ENCODE results near the gene LUC7L. TPM values are rescaled to one million over a fixed set of nuclear protein-coding genes. Genes with fewer than 3 reads are reported as not detected.
"Not testable (repeated sequence)": the region's sequence is repeated elsewhere in the genome, so short reads cannot be mapped to it uniquely, and the experiment has no call there.

Gene LUC7L
- polyA plus RNA-seq, 3 donors: 103 to 129 (median 117) TPM

DNA sequence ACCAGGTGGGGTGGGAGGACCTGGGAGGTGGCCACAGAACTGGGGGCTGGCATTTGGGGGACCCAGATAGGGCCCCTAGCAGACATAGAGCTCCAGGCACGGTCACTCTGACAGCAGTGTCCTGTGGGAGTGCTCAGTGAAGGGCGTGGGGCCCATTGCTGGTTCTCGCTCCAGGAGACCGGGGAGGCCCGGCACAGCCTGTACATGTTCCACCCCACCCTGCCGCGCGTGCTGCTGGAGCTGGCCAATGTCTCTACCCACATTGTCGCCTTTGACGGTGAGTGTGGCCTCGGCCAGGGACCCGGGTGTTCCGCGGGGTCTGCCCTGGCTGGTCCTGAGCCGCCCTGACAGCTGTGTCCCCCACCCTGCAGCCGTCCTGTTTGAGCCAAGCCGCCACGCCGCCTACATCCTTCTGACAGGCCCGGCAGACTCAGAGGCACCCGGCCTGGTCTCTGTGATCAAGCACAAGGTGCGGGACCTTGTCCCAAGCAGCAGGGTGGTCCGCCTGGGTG lies 35.2 kb upstream of the LUC7L start:
- DNase-seq (ENCODE audit: low read depth in 3 of 3, low spot score in 2 of 3): no peak

DNA sequence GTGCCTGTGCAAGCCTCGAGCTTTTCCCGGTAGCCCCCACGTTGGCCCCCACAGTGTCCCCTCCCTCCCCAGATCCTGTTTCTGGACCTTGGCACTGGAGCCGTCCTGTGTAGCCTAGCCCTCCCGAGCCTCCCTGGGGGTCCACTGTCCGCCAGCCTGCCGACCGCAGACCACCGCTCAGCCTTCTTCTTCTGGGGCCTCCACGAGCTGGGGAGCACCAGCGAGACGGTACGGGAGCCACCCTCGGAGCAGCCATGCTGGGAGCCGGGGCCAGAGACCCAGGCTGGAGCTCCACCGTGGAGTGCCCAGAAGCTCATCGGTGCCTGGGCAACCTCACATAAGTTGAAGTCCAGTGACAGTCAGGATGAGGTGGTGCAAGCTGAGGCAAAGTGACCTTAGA lies 34.7 kb upstream of the LUC7L start:
- no peak for DNase-seq (ENCODE audit: low read depth in 3 of 3, low spot score in 2 of 3)

DNA sequence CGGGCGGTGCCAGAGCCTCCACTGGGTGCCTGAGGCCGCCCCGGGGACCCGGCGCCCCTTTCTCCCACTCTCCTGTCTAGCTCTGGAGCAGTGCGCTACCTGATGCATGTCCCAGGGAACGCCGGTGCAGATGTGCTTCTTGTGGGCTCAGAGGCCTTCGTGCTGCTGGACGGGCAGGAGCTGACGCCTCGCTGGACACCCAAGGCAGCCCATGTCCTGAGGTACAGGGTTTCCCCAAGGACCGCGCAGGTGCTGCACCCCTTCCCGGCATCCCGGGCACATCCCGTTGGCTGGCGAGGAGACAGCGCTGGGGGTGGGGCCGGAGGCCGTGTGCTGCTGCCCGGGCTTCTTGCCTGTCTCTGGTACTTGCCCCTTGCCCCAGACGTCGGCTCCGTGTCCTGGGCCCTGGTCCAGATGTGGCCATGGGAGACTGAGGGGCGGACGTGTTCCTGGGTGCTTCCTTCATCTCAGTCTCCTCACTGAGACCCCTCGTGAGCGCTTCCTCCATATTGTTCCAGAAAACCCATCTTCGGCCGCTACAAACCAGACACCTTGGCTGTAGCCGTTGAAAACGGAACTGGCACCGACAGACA lies 34.0 kb upstream of the LUC7L start:
- no peak for DNase-seq (ENCODE audit: low read depth in 3 of 3, low spot score in 2 of 3)

DNA sequence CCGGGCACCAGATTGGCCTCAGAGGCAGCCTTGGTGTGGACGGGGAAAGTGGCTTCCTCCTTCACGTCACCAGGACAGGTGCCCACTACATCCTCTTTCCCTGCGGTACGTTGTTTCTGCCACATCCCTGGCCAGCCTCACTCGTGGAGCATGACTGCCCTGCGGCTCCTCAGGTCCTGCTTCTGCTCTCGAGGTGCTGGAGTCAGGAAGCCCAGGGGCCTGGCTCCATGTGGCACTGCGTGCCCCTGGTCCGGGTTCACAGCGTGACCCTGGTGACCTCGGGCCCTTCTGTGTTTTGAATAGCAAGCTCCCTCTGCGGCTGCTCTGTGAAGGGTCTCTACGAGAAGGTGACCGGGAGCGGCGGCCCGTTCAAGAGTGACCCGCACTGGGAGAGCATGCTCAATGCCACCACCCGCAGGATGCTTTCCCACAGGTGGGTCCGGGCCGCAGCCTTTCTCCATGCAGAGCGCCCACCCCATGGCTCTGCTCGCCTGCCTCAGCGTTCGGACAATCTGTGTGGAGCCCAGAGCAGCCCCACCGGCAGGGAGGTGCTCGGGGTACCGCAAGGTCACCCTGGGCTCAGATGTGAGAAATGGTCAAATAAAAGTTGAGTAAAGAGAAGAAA lies 33.0 kb upstream of the LUC7L start:
- DNase-seq (ENCODE audit: low read depth in 3 of 3, low spot score in 2 of 3): no peak

DNA sequence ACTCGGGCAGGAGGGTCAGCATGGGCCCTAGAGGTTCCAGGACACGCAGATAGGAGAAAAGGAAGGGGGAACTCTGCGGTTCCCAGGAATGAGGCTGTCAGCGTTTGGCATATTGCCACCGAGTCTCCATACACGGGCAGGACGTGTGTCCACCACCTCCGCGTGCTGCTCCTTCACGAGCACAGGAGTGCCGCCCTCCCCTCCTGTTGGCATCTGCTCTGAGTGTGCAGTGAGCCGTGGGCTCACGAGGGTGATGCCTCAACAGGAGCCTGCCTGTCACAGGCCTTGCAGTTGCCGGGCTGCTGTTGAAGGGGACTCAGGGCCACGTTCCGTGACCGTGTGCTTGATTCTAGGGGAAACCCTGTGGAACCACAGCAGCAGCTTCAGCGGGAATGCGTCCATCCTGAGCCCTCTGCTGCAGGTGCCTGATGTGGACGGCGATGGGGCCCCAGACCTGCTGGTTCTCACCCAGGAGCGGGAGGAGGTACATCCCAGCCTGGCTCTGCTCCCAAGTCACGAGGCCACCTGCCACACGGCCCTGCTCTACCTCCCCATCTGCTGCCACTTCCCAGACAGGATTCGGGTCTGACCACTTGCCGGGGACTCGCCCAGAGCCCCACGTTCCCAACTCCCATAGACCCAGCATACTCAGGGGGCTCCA lies 31.9 kb upstream of the LUC7L start:
- DNase-seq (ENCODE audit: low read depth in 3 of 3, low spot score in 2 of 3): no peak

DNA sequence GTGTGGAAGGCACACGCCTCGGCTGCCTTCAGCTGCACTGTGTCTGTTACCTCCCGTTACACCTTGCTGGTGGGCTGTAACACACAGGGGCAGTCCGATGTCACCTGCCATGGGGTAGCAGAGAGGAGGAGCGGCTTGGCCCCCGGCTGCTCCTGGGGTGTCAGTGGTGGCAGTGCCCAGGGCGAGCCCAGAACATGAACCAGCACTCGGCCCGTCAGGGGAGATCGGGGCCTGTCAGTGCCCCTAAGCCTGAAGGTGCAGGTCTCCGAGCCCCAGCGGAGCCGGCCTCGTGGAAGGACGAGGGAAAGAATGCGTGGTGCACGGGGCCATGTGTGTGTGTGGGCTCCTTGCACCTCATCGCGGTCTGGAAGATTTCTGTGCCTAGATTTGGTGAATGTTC lies 31.1 kb upstream of the LUC7L start:
- DNase-seq (ENCODE audit: low read depth in 3 of 3, low spot score in 2 of 3): no peak

DNA sequence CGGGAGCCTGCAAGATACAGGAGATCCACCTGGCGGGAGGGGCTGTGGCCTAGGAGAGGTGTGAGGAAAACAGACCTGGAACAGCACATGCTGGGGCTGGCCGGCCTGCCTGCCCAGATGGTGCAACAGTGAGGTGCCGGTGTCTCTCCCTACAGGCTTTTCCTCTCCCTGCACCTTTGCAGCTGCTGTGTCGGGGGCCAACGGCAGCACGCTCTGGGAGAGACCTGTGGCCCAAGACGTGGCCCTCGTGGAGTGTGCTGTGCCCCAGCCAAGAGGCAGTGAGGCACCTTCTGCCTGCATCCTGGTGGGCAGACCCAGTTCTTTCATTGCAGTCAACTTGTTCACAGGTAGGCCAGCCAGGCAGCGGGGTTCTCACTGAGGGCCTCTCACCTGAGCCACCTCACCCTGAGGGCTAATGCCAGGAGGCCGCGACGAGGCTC lies 30.6 kb upstream of the LUC7L start:
- DNase-seq (ENCODE audit: low read depth in 3 of 3, low spot score in 2 of 3): no peak

DNA sequence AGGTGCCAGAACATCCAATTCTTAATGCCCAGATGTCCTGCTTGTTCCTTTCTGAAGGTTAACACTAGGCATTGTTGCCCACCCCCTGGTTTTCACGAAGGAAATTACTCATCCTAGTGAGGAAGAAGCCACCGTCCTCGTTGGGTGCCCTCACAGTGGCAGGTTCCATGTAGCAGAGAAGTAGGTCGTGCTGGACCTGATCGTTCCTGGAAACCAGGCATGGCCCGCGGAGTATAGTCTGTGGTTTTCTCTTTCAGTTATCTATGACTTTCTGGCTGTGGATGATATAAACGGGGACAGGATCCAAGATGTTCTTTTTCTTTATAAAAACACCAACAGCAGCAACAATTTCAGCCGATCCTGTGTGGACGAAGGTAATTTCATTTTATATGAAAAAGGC lies 30.0 kb upstream of the LUC7L start:
- no peak for DNase-seq (ENCODE audit: low read depth in 3 of 3, low spot score in 2 of 3)

DNA sequence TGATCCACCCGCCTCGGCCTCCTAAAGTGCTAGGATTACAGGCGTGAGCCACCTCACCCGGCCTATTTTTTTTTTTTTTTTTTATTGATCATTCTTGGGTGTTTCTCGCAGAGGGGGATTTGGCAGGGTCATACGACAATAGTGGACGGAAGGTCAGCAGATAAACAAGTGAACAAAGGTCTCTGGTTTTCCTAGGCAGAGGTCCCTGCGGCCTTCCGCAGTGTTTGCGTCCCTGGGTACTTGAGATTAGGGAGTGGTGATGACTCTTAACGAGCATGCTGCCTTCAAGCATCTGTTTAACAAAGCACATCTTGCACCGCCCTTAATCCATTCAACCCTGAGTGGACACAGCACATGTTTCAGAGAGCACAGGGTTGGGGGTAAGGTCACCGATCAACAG lies 28.8 kb upstream of the LUC7L start:
- not testable (repeated sequence) for DNase-seq (ENCODE audit: low read depth in 3 of 3, low spot score in 2 of 3)

DNA sequence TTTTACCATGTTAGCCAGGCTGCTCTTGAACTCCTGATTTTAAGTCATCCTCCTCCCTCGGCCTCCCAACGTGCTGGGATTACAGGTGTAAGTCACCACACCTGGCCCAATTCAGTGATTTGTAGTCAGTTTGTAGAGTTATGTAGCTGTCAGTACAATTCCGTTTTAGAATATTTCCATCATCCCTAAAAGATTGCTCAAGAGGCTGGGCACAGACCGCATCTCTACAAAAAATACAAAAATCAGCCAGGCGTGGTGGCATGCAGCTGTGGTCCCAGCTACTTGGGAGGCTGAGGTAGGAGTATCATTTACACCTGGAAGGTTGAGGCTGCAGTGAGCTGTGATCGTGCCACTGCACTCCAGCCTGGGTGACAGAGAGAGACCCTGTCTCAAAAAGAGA lies 25.9 kb upstream of the LUC7L start:
- no peak for DNase-seq (ENCODE audit: low read depth in 3 of 3, low spot score in 2 of 3)

DNA sequence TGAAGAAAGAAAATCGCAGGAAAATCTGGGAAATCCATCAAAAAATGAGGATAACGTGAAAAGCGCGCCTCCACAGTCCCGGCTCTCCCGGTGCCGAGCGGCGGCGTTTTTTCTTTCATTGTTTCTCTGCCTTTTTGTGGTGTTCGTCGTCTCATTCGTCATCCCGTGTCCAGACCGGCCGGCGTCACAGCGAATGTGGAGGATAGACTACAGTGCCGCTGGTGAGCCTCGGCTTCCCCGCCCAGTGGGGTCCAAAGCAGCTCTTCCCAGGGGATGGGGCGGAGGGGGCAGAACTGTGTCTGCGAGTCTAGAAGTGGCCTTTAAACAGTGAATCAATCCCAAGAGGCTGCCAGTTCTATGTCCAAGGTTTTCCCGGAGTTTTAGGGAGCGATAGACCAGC lies 25.2 kb upstream of the LUC7L start:
- DNase-seq (ENCODE audit: low read depth in 3 of 3, low spot score in 2 of 3): no peak

DNA sequence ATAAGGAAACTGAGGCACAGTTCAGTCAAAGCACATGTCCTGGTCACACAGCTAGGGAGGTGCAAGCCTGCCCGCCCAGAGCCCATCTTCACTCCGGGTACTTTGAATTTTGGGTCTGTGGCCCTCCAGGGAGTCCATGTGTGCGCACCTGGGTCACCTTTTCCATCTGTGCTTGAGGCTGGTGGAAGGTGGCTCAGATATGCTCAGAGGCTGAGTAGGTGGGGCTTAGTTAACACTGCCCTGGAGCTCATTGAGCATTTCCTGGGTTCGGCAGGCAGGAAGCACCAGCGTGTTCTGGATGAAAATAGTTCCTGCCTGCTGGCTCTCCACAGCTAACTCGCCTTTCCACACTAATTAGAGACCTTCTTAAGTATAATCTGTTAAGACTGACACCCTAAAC lies 24.6 kb upstream of the LUC7L start:
- DNase-seq (ENCODE audit: low read depth in 3 of 3, low spot score in 2 of 3): no peak

DNA sequence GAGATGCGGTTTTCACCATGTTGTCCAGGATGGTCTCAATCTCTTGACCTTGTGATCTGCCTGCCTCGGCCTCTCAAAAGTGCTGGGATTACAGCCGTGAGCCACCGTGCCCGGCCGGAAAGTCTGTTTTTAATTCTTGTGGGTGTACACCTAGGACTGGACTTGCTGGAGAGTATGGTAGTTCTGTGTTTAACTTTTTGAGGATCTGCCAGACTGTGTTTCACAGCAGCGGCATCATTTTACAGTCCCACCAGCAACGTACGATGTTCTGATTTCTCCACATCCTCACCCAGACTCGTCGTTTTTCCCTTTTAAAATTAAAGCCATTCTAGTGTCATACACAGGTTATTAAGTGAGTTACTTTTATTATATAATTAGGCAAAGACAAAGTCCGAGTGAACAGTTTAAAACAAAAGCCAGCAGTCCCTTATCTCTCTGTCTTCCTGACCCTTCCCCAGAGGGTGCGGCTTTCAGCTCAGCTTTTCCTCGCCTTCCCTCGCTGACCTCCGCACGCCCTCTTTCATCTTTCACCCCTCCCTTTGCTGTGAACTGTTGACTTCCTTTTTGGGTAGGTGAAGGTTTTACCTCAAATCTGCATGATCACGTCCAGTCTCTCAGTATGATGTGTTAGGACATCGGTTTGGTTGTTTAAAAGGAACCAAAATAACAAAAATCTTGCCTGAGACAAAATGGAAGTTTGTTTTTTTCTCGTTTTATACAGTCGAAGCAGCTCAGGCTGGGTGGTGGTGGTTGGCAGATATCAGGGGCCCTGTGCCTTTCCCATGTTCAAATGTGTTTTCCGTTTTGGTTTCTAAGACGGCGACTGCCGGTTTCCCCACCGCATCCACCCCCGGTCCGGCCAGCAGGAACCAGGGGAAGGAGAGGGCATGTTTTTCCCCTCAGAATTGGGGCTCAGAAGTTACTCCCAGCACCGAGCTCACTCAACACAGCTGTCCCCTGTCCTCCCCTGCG lies 23.4 kb upstream of the LUC7L start:
- no peak for DNase-seq (ENCODE audit: low read depth in 3 of 3, low spot score in 2 of 3)

DNA sequence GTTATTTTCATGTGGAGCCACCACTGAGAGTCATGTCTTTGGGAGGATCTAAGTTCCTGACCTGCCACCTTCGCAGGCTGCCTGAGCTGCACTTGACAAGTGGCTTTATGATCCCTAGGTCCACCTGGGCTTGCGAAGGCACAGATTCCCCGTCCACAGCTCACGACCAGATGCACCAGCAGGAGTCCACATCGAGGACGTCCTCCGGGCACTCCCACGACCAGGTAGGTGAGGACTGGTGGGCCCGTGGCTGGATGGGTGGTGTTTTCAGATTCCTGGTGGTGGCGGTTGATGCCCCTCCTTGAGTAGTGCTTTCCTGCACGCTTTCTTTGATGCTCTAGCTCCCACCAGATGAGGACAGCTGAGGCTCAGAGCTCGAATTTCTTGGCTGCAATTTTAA lies 20.2 kb upstream of the LUC7L start:
- no peak for DNase-seq (ENCODE audit: low read depth in 3 of 3, low spot score in 2 of 3)

DNA sequence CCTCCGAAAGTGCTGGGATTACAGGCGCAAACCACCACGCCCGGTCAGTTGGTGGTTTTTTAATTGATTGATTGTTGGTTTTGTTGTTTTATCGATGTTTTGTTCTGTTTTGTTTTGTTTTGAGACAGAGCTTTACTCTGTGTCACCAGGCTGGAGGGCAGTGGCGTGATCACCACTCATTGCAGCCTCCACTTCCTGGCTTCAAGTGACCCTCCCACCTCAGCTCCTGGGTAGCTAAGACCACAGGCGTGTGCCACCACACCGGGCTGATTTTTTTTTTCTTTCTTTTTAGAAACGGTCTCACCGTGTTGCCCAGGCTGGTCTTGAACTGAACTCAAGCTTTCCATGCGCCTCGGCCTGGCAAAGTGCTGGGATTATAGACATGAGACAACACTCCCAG lies 17.8 kb upstream of the LUC7L start:
- no peak for DNase-seq (ENCODE audit: low read depth in 3 of 3, low spot score in 2 of 3)

DNA sequence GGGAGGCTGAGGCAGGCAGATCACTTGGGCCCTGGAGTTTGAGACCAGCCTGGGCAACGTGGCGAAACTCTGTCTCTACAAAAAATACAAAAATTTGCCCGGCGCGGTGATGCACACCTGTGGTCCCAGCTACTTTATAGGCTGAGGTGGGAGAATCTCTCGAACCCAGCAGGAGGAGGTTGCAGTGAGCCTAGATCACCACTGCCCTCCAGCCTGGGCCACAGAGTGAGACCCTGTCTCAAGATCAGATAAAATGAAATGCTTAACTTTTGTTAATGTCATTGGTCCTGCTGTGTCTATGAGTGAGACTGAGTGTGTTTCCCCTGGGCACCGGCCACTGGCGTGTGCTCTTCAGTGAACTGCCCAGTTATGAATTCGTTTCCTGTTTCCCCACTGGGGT lies 15.9 kb upstream of the LUC7L start:
- no peak for DNase-seq (ENCODE audit: low read depth in 3 of 3, low spot score in 2 of 3)

DNA sequence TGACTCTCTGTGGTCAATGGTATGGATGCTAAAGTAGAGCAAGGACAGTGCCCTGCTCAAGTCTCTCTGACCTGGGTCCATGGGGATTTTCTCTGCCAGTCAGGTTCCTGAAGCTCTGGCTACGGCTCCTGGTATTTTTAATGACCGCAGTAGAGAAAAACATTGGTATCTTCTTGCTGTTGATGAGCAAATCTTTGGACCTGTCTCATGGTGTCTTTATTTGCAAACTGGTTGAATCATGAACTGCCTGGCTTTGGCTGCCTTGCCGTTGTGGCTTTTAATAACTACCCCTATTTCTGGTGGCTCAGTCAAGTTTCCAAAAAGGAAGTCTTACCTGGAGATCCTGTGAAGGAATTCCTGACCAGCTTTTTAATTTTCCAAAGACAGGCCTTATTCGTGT lies 14.1 kb upstream of the LUC7L start:
- DNase-seq (ENCODE audit: low read depth in 3 of 3, low spot score in 2 of 3): no peak

DNA sequence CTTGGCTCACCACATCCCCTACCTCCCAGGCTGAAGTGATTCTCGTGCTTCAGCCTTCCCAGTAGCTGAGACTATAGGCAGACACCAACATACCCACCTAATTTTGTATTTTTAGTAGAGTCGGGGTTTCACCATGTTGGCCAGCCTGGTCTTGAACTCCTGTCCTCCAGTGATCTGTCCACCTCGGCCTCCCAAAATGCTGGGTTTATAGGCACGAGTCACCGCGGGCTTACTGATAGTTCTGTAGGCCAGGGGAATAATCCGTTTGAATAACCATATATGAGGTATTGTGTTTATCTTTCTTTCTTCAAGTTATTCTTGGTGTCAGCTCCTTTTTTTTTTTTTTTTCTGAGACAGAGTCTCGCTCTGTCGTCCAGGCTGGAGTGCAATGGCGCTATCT lies 13.0 kb upstream of the LUC7L start:
- no peak for DNase-seq (ENCODE audit: low read depth in 3 of 3, low spot score in 2 of 3)

DNA sequence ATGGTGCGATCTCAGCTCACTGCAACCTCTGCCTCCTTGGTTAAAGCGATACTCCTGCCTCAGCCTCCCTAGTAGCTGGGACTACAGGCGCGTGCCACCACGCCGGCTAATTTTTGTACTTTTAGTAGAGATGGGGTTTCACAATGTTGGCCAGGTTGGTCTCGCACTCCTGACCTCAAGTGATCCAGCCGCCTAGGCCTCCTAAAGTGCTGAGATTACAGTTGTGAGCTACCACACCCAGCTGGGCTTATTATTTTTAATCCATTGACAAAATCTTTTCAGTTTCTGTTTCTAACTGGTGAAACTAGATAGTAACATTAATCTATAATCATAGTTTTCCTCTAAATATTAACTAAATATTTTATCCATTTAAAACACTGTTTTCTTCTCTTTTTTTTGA lies 11.3 kb upstream of the LUC7L start:
- no peak for DNase-seq (ENCODE audit: low read depth in 3 of 3, low spot score in 2 of 3)

DNA sequence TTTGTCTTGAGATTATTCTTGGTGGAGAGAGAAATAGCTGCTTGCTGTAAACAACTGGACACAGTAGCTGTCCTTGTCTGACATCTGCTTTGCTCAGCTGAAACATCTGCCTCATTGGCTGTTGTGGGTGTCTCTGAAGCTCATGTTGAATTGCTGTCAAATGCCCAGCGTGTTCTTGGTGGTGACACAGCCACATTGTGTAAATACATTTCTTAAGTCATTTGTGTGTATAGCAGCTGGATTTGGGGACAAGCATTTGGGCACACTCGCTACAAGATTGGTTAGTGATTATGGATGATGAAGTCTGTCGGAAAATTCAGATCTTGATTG lies 10.7 kb upstream of the LUC7L start:
- DNase-seq (ENCODE audit: low read depth in 3 of 3, low spot score in 2 of 3): no peak

Measured in right renal cortex interstitium (tissue), 3 donors.